Adipose tissue (tissue), 3 donors: ENCODE measurements around the gene DBP. TPM values are rescaled to one million over a fixed set of nuclear protein-coding genes. Genes with fewer than 3 reads are reported as not detected.

ENCODE experiments used
- H3K27ac ChIP-seq: one replicate; pipeline ENCODE4 v1.5.1; 2013; ENCODE audit warnings: low read depth, low read length
- WGBS, 3 donors: extraction: QIAGEN DNeasy Blood & Tissue Kit; methylation state at CpG; one replicate each; pipeline ENCODE4 v1.1.7; 2013; 5-methylcytosine and 5-hydroxymethylcytosine counted together
- polyA plus RNA-seq, 3 donors: library from polyadenylated mRNA; stranded (reverse); fragments of 200-250 nt; gene quantifications; one replicate each; pipeline ENCODE4 v1.2.3, GENCODE V29; 2013
- donor health status: healthy with polysubstance abuse.
- donor health status: Bipolar disorder and iron deficiency.
- donor health status: healthy.

DBP gene
- polyA plus RNA-seq, 3 donors = 2.9 to 10.9 (median 8.1) TPM

DNA sequence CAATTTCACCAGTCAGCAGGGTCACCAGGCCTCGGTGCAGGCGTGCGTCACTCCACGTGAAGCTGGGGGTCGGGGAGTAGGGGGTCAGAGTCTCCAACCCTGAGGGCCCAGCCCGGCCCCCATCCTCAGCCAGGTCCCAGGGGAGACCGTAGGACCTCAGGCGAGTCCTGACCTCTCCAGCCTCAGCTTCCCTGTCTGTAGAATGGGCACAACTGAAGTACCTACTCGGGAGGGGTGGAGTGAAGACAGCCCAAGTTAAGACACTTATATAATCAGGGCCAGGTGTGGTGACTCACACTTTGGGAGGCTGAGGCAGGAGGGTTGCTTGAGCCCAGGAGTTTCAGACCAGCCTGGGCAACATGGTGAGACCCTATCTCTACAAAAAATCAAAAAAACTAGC lies 33.3 kb downstream of the DBP start:
- no peak overlapping the region for H3K27ac ChIP-seq
- WGBS, 3 donors = 92 to 93% (median 92%) methylated on average over 9 of the region's 9 CpGs

DNA sequence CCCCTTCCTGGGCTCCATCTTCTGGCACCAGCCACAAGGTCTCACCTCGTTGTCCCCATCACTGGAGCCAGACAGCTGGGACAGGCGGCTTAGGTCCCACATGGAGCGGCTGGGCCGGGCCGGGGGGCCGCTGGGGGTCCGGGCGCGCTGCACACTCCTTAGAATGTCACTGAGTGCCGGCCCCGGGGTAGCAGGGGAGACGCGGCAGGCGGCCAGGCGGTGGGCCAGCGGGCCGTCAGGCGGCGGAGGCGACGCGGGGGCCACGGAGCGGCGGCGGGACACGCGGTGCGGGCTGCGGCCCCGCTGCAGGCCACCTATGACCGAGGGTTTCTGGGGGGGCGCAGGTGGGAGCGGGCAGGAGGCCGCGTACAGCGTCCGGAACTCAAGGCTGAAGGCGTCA lies 33.7 kb downstream of the DBP start:
- no peak overlapping the region for H3K27ac ChIP-seq
- WGBS, 3 donors = 91 to 95% (median 92%) methylated on average over 33 to 39 of the region's 39 CpGs

DNA sequence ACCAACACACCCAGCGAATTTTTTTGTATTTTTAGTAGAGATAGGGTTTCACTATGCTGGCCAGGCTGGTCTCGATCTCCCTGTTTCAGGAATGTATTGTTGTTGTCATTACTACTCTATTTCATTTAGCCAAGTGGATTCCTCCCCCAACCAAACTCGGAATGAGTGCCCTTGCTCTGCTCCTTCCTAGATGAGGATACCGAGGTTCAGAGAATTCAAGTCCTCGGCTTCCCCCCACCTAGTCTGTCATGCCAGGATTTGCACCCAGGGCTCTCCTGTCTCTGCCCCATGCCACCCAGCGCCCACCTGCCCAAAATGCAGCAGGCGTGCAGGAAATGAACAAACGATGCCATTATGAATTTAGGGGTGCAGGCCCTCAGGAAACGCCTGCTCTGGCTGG lies 34.2 kb downstream of the DBP start:
- WGBS, 3 donors = 75 to 87% (median 80%) methylated on average over 9 of the region's 9 CpGs
- H3K27ac ChIP-seq = no peak overlapping the region

DNA sequence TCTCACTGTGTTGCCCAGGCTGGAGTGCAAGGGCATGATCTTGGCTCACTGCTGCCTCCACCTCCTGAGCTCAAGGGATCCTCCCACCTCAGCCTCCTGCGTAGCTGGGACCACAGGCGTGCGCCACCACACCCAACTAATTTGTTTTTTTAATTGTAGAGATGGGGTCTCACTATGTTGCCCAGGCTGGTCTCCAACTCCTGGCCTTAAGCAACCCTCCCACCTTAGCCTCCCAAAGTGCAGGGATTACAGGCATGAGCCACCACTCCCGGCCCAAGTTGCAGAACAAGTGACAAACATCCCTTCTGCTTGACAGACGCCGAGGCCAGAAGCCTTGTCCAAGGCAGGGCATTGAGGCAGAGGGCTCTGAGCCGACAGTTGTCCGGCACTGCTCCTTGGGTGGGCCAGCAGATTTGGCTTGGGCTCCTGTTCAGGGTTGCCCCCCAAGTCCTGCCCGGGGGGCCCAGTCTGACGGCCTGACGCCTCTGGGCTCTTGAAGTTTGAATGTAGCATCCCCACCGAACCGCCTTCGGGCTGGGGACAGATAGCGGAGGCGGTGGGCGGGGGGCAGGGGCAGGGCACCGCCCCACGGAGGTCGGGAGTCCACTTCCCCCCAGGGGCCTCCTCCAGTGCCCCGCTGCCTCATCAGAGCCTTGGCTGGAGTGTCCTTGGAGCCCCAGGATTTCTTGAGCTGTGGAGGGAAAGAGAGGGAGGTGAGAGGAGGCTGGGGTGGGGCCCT lies 36.3 kb downstream of the DBP start:
- no peak overlapping the region for H3K27ac ChIP-seq
- 84 to 88% (median 85%) methylated on average over 21 of the region's 21 CpGs for WGBS, 3 donors

DNA sequence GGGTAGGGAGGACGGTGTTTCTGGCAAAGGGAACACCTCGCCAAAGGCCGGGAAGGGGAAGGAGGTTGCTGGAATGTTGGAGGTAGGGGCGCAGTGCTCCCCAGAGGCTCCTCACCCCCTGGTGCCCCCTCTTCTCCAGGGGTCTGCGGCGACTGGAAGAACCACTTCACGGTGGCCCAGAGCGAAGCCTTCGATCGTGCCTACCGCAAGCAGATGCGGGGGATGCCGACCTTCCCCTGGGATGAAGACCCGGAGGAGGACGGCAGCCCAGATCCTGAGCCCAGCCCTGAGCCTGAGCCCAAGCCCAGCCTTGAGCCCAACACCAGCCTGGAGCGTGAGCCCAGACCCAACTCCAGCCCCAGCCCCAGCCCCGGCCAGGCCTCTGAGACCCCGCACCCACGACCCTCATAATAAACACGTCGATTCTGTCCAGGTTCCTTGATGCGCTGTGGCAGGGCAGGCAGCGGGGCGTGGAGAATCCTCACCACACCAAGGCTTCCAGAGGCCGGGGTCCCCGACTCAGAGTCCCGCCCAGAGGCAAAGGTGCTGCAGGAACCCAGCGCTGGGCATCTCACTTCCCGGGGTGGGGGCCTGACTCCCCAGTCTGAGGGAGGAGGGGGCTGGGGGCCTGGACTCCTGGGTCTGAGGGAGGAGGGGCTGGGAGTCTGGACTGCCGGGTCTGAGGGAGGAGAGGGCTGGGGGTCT lies 38.0 kb downstream of the DBP start:
- no peak overlapping the region for H3K27ac ChIP-seq
- WGBS, 3 donors = 58 to 70% (median 68%) methylated on average over 25 to 30 of the region's 30 CpGs

DNA sequence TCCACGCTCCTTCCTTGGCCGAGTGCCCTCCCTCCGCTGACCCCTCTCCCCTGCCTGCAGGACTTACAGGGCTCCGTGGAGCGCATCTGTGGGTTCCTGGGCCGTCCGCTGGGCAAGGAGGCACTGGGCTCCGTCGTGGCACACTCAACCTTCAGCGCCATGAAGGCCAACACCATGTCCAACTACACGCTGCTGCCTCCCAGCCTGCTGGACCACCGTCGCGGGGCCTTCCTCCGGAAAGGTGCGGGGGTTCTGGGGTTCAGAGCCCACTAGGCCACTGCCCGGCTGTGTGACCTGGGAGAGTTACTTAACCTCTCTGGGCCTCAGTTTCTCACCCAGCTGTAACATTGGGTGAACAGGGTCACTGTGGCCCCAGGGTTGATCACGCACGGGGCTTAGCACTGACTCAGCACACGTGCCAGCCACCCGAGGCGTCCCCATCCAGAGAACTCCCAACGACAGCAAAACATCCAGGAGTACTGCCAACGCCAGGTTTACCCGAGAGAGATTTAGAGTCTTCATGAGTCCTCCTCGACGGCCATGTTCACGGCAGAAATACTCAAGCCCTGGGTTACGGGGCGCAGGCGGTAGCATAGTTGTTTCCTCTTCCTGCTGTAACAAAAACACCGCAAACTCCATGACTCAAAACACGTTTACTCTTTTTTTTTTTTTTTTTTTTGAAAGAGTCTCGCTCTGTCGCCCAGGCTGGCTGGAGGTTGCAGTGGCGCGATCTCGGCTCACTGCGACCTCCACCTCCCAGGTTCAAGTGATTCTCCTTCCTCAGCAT lies 40.3 kb downstream of the DBP start:
- no peak overlapping the region for H3K27ac ChIP-seq
- WGBS, 3 donors = 72 to 76% (median 74%) methylated on average over 39 of the region's 39 CpGs

DNA sequence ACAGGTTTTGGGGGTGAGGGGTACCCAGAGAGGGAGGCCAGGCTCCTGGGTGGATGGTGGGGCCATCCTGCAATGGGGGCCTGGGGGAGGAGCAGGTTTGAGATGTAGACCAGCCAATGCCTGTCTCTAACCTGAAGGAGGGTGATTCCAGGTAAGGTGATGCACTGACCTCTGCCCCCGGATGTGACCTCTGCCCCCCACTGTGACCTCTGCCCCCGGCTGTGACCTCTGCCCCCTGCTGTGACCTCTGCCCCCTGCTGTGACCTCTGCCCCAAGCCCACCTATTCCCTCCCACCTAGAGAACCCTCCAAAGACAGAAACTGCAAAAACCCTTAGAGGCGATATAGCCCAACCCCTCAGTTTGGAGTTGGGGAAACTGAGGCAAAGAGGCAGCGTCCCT lies 40.9 kb downstream of the DBP start:
- WGBS, 3 donors = 78 to 91% (median 90%) methylated on average over 3 to 4 of the region's 4 CpGs
- no peak overlapping the region for H3K27ac ChIP-seq

DNA sequence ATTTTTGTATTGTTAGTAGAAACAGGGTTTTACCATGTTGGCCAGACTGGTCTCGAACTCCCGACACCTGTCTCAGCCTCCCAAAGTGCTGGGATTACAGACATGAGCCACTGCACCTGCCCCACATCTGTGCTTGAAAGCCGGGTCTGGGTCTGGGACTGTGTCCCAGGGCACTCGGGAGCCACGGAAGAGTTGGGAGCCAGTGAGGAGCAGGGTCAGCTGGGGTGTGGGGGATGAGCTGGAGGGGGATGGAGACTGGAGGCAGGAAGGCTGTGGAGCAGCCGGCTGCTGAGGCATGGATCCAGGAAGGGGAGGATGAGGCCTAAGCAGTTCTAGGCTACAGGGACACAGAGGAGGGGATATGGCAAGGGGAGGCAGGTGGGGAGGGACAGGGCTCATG lies 41.3 kb downstream of the DBP start:
- WGBS, 3 donors = 68 to 73% (median 72%) methylated on average over 6 of the region's 6 CpGs
- no peak overlapping the region for H3K27ac ChIP-seq

DNA sequence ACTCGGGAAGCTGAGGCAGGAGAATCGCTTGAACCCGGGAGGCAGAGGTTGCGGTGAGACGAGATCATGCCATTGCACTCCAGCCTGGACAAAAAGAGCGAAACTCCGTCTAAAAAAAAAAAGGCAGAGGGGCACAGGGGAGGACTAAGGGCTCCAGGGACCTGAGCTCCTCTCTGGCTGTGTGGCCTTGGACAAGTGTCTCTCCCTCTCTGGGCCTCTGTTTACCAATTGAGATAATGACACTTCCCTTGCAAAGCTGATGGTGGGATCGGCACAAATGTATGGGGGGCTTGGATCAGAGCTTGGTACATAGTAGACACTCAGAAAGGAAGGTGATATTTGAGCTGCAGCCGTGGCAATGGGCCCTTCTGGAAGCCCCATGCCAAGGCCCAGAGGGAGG lies 42.0 kb downstream of the DBP start:
- H3K27ac ChIP-seq = no peak overlapping the region
- WGBS, 3 donors = 86 to 91% (median 88%) methylated on average over 9 of the region's 9 CpGs

DNA sequence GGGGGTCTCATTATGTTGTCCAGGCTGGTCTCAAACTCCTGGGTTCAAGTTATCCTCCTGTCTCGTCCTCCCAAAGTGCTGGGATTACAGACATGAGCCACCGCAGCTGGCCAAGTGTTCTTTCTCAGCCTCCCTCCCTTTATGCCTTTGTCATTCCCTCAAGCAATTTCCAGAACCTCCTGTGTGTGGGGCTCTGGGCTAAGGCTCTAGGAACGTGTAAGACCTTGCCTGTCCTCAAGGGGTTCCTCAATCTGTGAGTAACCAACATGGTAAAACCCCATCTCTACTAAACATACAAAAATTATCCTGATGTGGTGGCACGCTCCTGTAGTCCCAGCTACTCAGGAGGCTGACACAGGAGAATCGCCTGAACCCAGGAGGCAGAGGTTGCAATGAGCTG lies 46.2 kb downstream of the DBP start:
- no peak overlapping the region for H3K27ac ChIP-seq
- 80 to 87% (median 81%) methylated on average over 5 of the region's 5 CpGs for WGBS, 3 donors

DNA sequence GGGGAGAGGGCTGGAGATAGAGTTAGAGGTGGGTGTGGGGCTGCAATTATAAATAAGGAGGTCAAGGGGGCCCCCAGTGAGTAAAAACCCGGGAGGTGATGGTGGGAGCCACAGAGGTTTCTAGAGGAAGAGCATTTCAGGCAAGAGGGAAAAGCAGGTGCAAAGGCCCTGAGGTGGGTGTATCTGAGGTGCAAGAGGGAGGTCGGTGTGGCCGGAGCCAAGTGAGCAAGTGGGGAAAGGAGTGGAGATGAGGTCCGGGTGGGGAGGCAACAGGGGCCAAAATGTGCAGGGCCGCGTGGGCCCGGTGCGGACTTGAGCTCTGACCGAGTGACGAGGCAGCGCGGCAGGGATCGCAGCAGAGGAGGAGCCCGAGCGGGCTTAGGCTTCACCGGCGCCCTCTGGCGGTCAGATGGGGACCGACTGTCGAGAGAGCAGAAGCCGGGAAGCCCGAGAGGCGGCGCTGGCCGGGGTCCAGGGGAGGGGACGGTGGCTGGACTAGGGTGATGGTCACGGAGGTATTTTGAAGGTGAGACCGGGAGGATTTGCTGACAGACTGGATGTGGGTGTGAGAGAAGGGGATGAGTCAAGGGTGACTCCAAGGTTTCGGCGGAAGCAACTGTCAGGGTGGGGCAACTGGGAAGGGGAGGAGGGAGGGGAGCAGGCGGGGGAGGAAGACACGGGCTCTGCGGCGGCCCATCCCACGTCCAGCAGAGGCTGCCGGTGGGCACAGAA lies 48.3 kb downstream of the DBP start:
- 3 to 4% (median 4%) methylated on average over 35 to 36 of the region's 36 CpGs for whole genome bisulfite sequencing, 3 donors
- H3K27ac ChIP-seq = no peak overlapping the region

DNA sequence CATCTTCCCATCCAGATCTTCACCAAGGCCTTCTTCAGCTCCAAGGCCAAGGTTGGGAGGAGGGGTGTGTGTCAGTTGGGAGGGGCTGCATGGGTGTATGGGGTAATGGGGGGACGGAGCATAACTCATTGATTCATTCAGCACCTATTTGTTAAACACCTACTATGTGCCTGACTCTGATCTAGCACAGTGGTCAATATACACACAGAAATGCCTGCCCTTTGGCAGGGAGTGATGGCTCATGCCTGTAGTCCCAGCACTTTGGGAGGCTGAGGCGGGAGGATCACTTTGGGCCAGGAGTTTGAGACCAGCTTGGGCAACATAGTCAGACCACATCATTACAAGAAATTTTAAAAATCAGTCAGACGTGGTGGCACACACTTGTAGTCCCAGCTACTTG lies 49.8 kb downstream of the DBP start:
- no peak overlapping the region for H3K27ac ChIP-seq
- WGBS, 3 donors = 86 to 94% (median 94%) methylated on average over 3 of the region's 3 CpGs

DNA sequence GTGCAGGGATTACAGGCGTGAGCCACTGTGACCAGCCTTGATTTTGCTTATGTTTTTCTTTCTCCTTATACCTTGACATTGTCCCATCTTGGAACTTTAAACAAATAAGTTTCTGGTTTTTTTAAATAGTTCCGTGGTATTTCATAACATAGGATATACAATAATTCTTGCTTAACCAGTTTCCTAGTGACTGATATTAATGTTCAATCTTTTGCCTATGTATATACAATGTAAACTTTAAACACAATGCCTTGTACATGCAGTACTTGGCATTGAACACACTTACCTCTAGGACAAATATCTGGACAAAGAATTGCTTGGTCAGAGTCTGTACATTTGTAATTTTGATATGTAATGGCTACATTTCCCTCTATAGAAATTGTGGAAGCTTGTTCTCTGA lies 55.0 kb downstream of the DBP start:
- H3K27ac ChIP-seq = no peak overlapping the region
- 62 to 72% (median 65%) methylated on average over 2 of the region's 2 CpGs for WGBS, 3 donors

Other genes starting within 250 kb of the DBP start
- 10 to 100 TPM; 86.8 to 98.2 (median 95.7) TPM for gene KDELR1, start 245.8 kb downstream of the DBP start, polyA plus RNA-seq
- gene GRIN2D, start 243.7 kb downstream of the DBP start, polyA plus RNA-seq = under 1 TPM; 0.07 to 0.34 (median 0.15) TPM
- gene GRWD1, start 191.4 kb downstream of the DBP start, polyA plus RNA-seq = 10 to 100 TPM in 2 of 3 donors, 1 to 10 TPM in 1; 7.5 to 29.5 (median 12.7) TPM
- gene KCNJ14, start 181.8 kb downstream of the DBP start, polyA plus RNA-seq = under 1 TPM; 0.11 to 0.58 (median 0.17) TPM
- 10 to 100 TPM; 36.5 to 50.2 (median 40.7) TPM for gene CYTH2, start 168.0 kb downstream of the DBP start, polyA plus RNA-seq
- 1 to 10 TPM in 1 of 3 donors, under 1 TPM in 2; 0.22 to 1.6 (median 0.22) TPM for gene LMTK3, start 125.5 kb downstream of the DBP start, polyA plus RNA-seq
- gene SULT2B1, start 85.2 kb downstream of the DBP start, polyA plus RNA-seq = under 1 TPM; 0.20 to 0.90 (median 0.45) TPM
- not detected for gene SPACA4, start 30.6 kb downstream of the DBP start, polyA plus RNA-seq
- 1 to 10 TPM in 2 of 3 donors, under 1 TPM in 1; 0.56 to 4.2 (median 1.3) TPM for gene FAM83E, start 22.3 kb downstream of the DBP start, polyA plus RNA-seq
- gene RPL18, start 18.2 kb downstream of the DBP start, polyA plus RNA-seq = 1,000 to 10,000 TPM; 2,059 to 2,549 (median 2,360) TPM
- gene SPHK2, start 17.9 kb downstream of the DBP start, polyA plus RNA-seq = 10 to 100 TPM in 2 of 3 donors, 1 to 10 TPM in 1; 8.4 to 17.8 (median 17.7) TPM
- gene CA11, start 8.8 kb upstream of the DBP start, polyA plus RNA-seq = 10 to 100 TPM in 1 of 3 donors, 1 to 10 TPM in 2; 2.6 to 21.3 (median 2.7) TPM
- gene NTN5, start 35.6 kb upstream of the DBP start, polyA plus RNA-seq = under 1 TPM in 2 of 3 donors, not detected in 1; 0.23 to 0.27 TPM
- 1 to 10 TPM; 1.5 to 7.1 (median 3.2) TPM for gene FUT2, start 58.6 kb upstream of the DBP start, polyA plus RNA-seq
- gene MAMSTR, start 82.3 kb upstream of the DBP start, polyA plus RNA-seq = 1 to 10 TPM in 2 of 3 donors, under 1 TPM in 1; 0.86 to 2.2 (median 1.3) TPM
- gene RASIP1, start 103.2 kb upstream of the DBP start, polyA plus RNA-seq = 10 to 100 TPM in 2 of 3 donors, 1 to 10 TPM in 1; 8.9 to 58.3 (median 34.8) TPM
- 1 to 10 TPM in 1 of 3 donors, under 1 TPM in 2; 0.66 to 1.6 (median 0.68) TPM for gene IZUMO1, start 109.5 kb upstream of the DBP start, polyA plus RNA-seq
- 1 to 10 TPM; 2.7 to 4.8 (median 3.5) TPM for gene FUT1, start 115.3 kb upstream of the DBP start, polyA plus RNA-seq
- gene FGF21, start 118.1 kb upstream of the DBP start, polyA plus RNA-seq = not detected
- gene BCAT2, start 173.7 kb upstream of the DBP start, polyA plus RNA-seq = 10 to 100 TPM; 44.9 to 58.9 (median 47.6) TPM
- gene HSD17B14, start 199.1 kb upstream of the DBP start, polyA plus RNA-seq = 10 to 100 TPM in 1 of 3 donors, 1 to 10 TPM in 2; 1.9 to 10.7 (median 4.6) TPM
- gene PLEKHA4, start 231.2 kb upstream of the DBP start, polyA plus RNA-seq = 100 to 1,000 TPM in 1 of 3 donors, 10 to 100 TPM in 1, 1 to 10 TPM in 1; 7.3 to 127 (median 20.6) TPM
- gene PPP1R15A, start 235.0 kb upstream of the DBP start, polyA plus RNA-seq = 100 to 1,000 TPM in 2 of 3 donors, 10 to 100 TPM in 1; 18.7 to 240 (median 197) TPM